Left ventricle myocardium inferior (tissue), 1 donor: Measurements from ENCODE around the gene C10orf90. TPM values are rescaled to one million over a fixed set of nuclear protein-coding genes. Genes with fewer than 3 reads are reported as not detected.

Experiments
- DNase-seq: peaks from one replicate; pipeline ENCODE4 v3.0.0-alpha.2; 2020
- H3K27ac ChIP-seq: fragments of 200-600 bp; replicated peaks from 2 replicates; pipeline ENCODE4 v1.8.0; 2021
- H3K27me3 ChIP-seq: fragments of 200-600 bp; 2 replicates; pipeline ENCODE4 v1.8.0; 2021; ENCODE audit warnings: low read depth
- H3K36me3 ChIP-seq: fragments of 200-600 bp; 2 replicates; pipeline ENCODE4 v1.8.0; 2021
- H3K4me1 ChIP-seq: fragments of 200-600 bp; 2 replicates; pipeline ENCODE4 v1.8.0; 2021
- H3K4me3 ChIP-seq: fragments of 200-600 bp; 2 replicates; pipeline ENCODE4 v1.8.0; 2021; ENCODE audit warnings: mild to moderate bottlenecking, moderate library complexity
- H3K9me3 ChIP-seq: fragments of 200-600 bp; replicated peaks from 2 replicates; pipeline ENCODE4 v1.8.0; 2021
- intact Hi-C: fragments of 100-400 bp; cut with micrococcal nuclease; formaldehyde crosslinking; loops from one replicate; pipeline ENCODE4 v1.11.0; 2022
- total RNA-seq: library from RNA; stranded (reverse); fragmentation: NEBNext Ultra II Directional; extraction: Animal tissue kit (Norgen Biotek cat#: 25700); gene quantifications from one replicate; pipeline ENCODE4 v1.2.1, GENCODE V29; 2021
- TF ChIP-seq, protein P1 (sequence below): fragments of 200-600 bp; IDR thresholded peaks from 2 replicates; pipeline ENCODE4 v1.8.0; 2021; ENCODE audit warnings: antibody characterized with exemption, mild to moderate bottlenecking, borderline replicate concordance
- donor health status: DM: no; HTN: yes; CAD: no; lungs with severe emphysema.

C10orf90 gene
- total RNA-seq, 1 donor from 2014 or later, result not detected

DNA sequence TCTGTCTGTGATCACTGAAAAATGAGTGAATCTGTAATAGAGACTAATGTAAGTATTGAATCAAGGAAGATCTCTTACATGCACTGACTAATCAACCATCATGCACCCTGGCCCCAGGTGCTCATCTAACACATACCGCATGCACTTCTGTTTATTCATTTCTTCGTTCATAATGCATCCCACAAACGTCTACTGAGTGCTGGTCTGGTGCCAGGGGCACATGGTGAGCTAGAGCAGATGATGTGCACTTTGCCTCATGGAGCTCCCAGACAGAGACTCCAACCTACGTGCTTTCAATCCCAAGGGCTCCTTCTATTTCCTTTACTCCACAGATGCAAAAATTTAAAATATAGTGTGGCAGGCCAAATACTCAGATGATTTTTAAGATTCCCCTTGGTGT is 10.7 kb downstream of the C10orf90 start:
- TF ChIP-seq, protein P1, sequence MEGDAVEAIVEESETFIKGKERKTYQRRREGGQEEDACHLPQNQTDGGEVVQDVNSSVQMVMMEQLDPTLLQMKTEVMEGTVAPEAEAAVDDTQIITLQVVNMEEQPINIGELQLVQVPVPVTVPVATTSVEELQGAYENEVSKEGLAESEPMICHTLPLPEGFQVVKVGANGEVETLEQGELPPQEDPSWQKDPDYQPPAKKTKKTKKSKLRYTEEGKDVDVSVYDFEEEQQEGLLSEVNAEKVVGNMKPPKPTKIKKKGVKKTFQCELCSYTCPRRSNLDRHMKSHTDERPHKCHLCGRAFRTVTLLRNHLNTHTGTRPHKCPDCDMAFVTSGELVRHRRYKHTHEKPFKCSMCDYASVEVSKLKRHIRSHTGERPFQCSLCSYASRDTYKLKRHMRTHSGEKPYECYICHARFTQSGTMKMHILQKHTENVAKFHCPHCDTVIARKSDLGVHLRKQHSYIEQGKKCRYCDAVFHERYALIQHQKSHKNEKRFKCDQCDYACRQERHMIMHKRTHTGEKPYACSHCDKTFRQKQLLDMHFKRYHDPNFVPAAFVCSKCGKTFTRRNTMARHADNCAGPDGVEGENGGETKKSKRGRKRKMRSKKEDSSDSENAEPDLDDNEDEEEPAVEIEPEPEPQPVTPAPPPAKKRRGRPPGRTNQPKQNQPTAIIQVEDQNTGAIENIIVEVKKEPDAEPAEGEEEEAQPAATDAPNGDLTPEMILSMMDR, result no peak
- no peaks in the 10 kb centered on the region for H3K9me3 ChIP-seq
- DNase-seq, result no peak
- no peak overlapping the region for H3K4me3 ChIP-seq
- H3K36me3 ChIP-seq, result no peaks in the 10 kb centered on the region
- no peak overlapping the region for H3K27ac ChIP-seq
- H3K27me3 ChIP-seq, result peaks cover 13% of the 10 kb centered on the region
- H3K4me1 ChIP-seq, result peaks cover 9% of the 10 kb centered on the region
- intact Hi-C loops, result no loop called here

- no peak overlapping the region for H3K27ac ChIP-seq
- H3K4me3 ChIP-seq, result no peak overlapping the region
- H3K27me3 ChIP-seq, result peaks cover 6% of the 10 kb centered on the region
- no peaks in the 10 kb centered on the region for H3K9me3 ChIP-seq
- H3K36me3 ChIP-seq, result no peaks in the 10 kb centered on the region
- no peak for DNase-seq
- TF ChIP-seq, protein P1, result no peak
- intact Hi-C loops, result no loop called here
- peaks cover 5% of the 10 kb centered on the region for H3K4me1 ChIP-seq
Observed at GRCh38 chr10:126658928-126659327, 11.6 kb downstream of the C10orf90 start.

DNA sequence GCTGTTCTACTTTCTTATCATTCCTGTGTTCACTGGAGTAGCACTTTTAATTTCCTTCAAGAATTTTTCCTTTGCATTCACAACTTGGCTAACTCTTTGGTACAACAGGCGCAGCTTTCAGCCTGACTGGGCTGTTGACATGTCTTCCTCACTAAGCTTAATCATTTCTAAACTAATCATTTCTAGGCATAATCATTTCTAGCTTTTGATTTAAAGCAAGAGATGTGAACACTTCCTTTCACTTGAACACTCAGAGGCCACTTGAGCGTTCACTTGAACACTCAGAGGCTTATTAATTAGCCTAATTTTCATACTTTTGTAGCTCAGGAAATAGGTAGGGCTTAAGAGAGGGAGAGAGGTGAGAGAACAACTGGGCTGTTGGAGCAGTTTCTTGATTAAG is 15.9 kb downstream of the C10orf90 start:
- H3K9me3 ChIP-seq, result no peaks in the 10 kb centered on the region
- TF ChIP-seq, protein P1, result no peak
- no peak overlapping the region for H3K4me3 ChIP-seq

DNA sequence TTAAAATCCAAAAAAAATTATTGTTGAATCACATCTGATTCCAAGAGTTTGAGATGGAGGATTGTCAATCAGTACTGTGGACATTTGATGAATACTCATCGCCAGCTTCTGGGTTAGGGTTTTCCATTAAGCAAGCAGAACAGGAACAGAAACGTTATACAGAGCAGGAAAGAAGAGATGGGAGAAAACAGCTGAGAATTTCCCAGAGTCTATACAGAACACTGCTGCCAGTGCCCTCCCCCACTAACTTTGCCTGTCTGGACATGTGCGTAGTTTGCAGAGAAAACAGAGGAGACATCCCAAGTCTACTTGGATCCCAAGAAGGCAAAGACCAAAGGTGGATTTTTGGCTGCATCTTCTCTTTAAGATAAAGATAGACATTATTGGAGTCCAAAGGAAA is 19.0 kb downstream of the C10orf90 start:
- DNase-seq, result no peak
- TF ChIP-seq, protein P1, result no peak

More for the DNA sequence above, 15.9 kb downstream of the C10orf90 start:
- intact Hi-C loops, result no loop called here
- Histone ChIP-seq H3K36me3 (no peaks in the 10 kb centered on the region), H3K27ac (no peak overlapping the region), H3K4me1 (no peaks in the 10 kb centered on the region), H3K27me3 (peaks cover 10% of the 10 kb centered on the region)
- no peak for DNase-seq

GRCh38 chr10:126650161-126650560 is 20.3 kb downstream of the C10orf90 start:
- peaks cover 4% of the 10 kb centered on the region for H3K27me3 ChIP-seq
- no peak overlapping the region for H3K27ac ChIP-seq
- no peaks in the 10 kb centered on the region for H3K4me1 ChIP-seq
- no peaks in the 10 kb centered on the region for H3K9me3 ChIP-seq
- H3K4me3 ChIP-seq, result no peak overlapping the region
- intact Hi-C loops, result no loop called here
- DNase-seq, result no peak
- TF ChIP-seq, protein P1, result no peak
- no peaks in the 10 kb centered on the region for H3K36me3 ChIP-seq

More for the DNA sequence above, 19.0 kb downstream of the C10orf90 start:
- intact Hi-C loops, result no loop called here
- Histone ChIP-seq H3K27ac (no peak overlapping the region), H3K27me3 (peaks cover 6% of the 10 kb centered on the region), H3K36me3 (no peaks in the 10 kb centered on the region), H3K4me1 (no peaks in the 10 kb centered on the region), H3K9me3 (no peaks in the 10 kb centered on the region), H3K4me3 (no peak overlapping the region)
